C4-2B (cell line): ENCODE data around the gene PRSS16.
"Not testable (repeated sequence)": the region's sequence is repeated elsewhere in the genome, so short reads cannot be mapped to it uniquely, and the experiment has no call there.

Source experiments
- ZFX ChIP-seq: fragments of 450-650 bp; IDR thresholded peaks from 2 replicates; pipeline ENCODE4 v1.6.1; 2017
- TF ChIP-seq, protein P1 (sequence below): fragments of 450-650 bp; conservative IDR thresholded peaks from 2 replicates; pipeline ENCODE4 v1.5.1; 2017; ENCODE audit warnings: mild to moderate bottlenecking

DNA sequence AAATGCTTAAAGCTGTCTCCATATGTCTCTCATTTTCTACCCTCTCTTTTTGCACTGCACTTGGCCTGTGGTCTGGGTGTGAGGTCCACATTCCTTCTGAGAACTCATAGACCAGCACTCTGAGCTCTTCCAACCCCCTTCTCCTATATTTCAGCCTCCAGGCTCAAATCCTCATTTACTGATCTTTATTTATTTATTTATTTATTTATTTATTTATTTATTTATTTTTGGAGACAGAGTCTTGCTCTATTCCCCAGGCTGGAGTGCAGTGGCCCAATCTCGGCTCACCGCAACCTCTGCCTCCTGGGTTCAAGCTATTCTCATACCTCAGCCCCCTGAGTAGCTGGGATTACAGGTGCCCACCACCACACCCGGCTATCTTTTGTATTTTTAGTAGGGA, 19.5 kb downstream of the PRSS16 start:
- TF ChIP-seq, protein P1, sequence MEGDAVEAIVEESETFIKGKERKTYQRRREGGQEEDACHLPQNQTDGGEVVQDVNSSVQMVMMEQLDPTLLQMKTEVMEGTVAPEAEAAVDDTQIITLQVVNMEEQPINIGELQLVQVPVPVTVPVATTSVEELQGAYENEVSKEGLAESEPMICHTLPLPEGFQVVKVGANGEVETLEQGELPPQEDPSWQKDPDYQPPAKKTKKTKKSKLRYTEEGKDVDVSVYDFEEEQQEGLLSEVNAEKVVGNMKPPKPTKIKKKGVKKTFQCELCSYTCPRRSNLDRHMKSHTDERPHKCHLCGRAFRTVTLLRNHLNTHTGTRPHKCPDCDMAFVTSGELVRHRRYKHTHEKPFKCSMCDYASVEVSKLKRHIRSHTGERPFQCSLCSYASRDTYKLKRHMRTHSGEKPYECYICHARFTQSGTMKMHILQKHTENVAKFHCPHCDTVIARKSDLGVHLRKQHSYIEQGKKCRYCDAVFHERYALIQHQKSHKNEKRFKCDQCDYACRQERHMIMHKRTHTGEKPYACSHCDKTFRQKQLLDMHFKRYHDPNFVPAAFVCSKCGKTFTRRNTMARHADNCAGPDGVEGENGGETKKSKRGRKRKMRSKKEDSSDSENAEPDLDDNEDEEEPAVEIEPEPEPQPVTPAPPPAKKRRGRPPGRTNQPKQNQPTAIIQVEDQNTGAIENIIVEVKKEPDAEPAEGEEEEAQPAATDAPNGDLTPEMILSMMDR: not testable (repeated sequence)
- TF ChIP-seq ZFX: not testable (repeated sequence)
